Midbrain (tissue), 1 donor: Measurements from ENCODE around the gene SPEM2.
"Not testable (repeated sequence)": the region's sequence is repeated elsewhere in the genome, so short reads cannot be mapped to it uniquely, and the experiment has no call there.

Experiments
- DNase-seq: peaks from one replicate; lab custom pipeline; 2025; lab: John Stamatoyannopoulos, UW

SPEM2 gene

DNA sequence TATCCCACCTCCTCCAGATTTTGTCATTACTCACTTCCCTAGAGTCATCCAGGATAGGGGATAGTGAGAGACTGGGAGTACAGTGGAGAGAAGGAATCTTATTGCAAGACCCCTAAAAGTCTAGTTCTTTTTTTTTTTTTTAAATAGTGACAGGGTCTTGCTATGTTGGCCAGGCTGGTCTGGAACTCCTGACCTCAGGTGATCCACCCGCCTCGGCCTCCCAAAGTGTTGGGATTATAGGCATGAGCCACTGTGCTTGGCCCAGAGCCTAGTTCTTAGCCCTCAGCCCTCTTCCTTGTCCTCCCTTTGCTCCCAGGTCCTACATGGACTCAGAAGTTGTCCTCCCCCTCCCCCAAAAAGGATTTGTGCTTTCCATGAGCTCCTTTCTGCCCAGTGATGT lies 16.7 kb downstream of the SPEM2 start:
- DNase-seq, result no peak

GRCh38 chr17:7443499-7444485 lies 18.4 kb downstream of the SPEM2 start:
- DNase-seq, result no peak

DNA sequence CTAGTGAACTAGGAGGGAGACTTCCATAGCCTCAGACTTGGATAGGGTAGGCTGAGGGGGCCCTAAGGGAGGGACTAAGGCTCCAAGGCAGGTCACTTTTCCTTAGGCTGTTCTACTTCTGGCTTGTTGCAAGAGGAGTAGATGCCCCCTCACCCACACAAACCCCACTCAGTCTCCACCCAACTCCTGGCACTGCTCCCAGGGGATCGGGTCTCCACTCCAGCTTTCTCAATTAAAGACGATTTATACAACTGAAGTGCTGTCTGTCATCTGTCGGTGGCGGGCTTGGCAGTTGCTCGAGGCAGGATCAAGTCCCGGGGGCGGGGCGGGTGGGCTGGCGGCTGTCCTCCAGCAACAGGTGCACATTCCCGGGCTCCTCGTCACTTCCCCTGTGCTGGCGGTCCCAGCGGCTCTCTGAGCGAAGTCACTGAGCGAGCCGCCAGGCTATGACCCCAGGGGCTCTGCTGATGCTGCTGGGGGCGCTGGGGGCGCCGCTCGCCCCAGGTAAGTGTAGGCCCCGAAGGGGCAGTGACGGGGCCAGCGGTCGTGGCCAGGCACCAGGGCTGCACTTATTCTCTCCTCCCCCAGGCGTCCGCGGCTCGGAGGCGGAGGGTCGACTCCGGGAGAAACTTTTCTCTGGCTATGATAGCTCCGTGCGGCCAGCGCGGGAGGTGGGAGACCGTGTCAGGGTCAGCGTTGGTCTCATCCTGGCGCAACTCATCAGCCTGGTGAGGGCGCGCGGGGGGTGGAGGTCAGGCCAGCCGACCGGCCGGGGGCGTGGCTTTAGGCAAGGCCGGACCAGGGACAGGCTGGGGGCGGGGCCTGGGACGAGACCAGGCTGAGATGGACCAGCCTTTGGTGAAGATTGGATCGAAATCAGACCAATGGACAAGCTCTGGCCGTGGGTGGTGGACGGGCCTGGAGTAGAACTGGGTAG lies 19.5 kb downstream of the SPEM2 start, which contains the start of gene CHRNB1:
Gene CHRNB1 (plus strand): TSS at position 380 of the 937 bp plus-strand sequence. CDS start 67 bp downstream, at position 447.
- peak; percentile 69 for DNase-seq

GRCh38 chr17:7445619-7445968 lies 20.2 kb downstream of the SPEM2 start:
- no peak for DNase-seq

- DNase-seq, result no peak
Observed at GRCh38 chr17:7448461-7448860, 23.0 kb downstream of the SPEM2 start.

GRCh38 chr17:7459961-7460545 lies 34.6 kb downstream of the SPEM2 start:
- DNase-seq, result no peak

- no peak for DNase-seq
Observed at GRCh38 chr17:7460850-7461660, 35.6 kb downstream of the SPEM2 start.

GRCh38 chr17:7462474-7463371 lies 37.3 kb downstream of the SPEM2 start:
- no peak for DNase-seq

DNA sequence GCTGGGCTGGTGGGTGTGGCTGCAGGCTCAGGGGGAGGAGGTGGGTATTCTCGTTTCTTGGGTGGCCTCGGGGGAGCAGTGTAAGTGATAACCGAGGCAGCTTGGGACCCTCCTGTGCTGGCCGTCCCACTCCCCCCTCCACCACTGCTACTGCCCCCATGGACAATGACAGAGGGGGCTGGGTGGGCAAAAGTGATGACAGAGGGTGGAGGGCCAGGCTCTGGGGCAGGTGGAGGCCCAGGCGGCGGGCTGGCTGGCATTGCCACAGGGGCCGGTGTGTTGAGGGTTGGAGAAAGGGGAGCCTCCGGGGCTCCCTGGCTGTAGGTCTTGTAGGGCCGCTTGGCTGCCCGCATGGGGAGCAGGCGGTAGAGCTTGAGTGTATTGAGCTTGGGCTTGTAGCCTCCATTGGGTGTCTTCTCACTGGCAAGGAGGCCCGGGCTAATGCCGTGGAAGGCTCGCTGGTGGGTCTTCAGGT lies 38.0 kb downstream of the SPEM2 start:
- DNase-seq, result no peak

DNA sequence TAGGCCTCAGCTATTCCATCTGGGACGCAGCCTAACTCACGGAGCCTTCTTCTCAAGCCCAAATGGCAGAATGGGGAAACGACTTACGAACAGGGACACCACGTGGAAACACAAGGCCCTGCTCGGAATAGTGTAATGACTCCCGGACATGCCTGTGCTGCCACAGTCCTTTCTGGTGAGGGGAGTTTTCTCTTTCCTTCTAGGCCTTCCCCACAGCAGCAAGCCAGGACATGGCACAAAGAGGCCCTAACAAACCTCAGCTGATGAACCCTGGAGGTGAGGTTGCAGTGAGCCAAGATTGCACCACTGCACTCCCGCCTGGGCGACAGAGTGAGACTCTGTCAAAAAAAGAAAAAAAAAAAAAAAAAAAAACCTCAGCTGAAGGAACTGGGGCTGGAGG lies 38.7 kb downstream of the SPEM2 start:
- no peak for DNase-seq

DNA sequence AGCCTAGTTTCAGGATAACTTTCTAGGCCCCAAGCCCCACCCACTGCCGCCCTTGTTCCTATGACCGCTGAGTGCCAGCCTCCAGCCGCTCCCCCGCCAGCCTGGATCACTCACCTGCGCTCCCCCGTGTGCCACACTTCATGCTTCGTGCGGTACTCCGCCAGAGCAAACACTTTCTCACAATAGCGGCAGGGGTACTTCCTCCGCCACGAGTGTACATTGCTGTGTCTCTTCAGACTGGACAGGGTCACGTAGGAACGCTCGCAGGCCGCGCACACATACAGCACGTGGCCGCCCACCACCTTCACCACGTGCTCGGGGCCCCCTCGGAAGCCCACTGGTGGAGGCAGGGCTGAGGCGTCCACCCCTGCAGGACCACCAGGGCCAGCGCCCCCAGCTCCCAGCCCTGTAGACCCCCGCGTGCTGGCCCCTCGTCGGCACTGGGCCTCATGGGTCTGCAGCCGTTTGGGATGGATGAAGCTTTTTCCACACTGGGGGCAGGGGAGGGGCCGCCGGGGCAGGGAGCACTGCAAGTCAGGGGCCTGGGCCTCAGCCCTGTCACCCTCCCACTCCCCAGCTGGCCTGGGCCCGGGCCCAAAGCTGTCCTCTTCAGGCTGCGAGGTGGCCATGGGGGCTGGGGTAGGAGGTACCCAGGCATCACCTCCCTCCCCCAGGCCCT lies 40.3 kb downstream of the SPEM2 start:
- DNase-seq, result no peak

DNA sequence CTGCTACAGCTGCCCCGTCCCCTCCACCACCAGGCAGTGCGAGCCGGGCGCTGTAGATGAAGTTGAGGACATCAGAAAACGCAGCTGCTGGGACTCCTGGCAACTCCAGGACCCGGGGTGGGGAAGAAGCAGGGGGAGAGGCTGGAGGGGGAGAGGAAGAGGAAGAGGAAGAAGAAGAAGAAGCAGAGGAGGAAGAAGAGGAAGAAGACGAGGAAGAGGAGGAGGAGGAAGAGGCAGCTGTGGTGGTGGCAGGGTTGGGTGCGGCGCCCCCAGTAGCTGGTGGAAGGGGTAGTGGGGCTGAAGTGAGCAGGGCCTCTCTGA lies 40.9 kb downstream of the SPEM2 start:
- DNase-seq, result no peak

GRCh38 chr17:7466639-7467341 lies 41.4 kb downstream of the SPEM2 start:
- no peak for DNase-seq

- no peak for DNase-seq
Observed at GRCh38 chr17:7467498-7467897, 42.1 kb downstream of the SPEM2 start.

- no peak for DNase-seq
Observed at GRCh38 chr17:7468290-7468689, 42.9 kb downstream of the SPEM2 start.

- no peak for DNase-seq
Observed at GRCh38 chr17:7468804-7469389, 43.5 kb downstream of the SPEM2 start.

GRCh38 chr17:7469843-7470242 lies 44.4 kb downstream of the SPEM2 start:
- not testable (repeated sequence) for DNase-seq

DNA sequence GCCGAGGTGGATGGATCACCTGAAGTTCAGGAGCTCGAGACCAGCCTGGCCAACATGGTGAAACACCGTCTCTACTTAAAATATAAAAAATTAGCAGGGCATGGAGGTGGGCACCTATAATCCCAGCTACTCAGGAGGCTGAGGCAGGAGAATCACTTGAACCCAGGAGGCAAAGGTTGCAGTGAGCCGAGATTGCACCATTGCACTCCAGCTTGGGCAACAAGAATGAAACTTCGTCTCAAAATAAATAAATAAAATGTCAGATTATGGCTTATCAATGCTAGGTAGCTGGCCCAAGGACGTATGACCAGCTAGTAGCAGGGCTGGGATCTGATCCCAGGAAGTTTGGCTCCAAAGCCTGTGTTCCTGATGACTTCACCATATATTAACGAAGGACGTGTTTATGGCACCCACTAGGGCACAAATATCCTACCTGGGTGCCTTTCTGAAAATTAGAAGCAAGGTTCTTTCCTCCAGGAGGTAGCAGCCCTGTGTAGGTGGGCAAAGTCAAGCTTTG lies 45.1 kb downstream of the SPEM2 start:
- DNase-seq, result not testable (repeated sequence)
